MM.1S (cell line): ENCODE results near the gene DNAJC17.

Experiments used
- DNase-seq: peaks from one replicate; pipeline ENCODE4 v3.0.0-alpha.2; 2015
- H2AFZ ChIP-seq: fragments of 300-600 bp; sonication (generic); 2 replicates; pipeline ENCODE4 v1.6.0; 2016; ENCODE audit warnings: antibody characterized with exemption, low read length
- H3F3A ChIP-seq: fragments of 300-600 bp; sonication (generic); 2 replicates; pipeline ENCODE4 v1.6.1; 2016; ENCODE audit warnings: mild to moderate bottlenecking, antibody characterized with exemption, low read length, moderate library complexity, mixed read lengths; ENCODE audit not compliant: insufficient read depth
- H3K27ac ChIP-seq: fragments of 300-600 bp; sonication (generic); 2 replicates; pipeline ENCODE4 v1.5.1; 2016; ENCODE audit warnings: mild to moderate bottlenecking, low read length
- H3K27me3 ChIP-seq: fragments of 300-600 bp; sonication (generic); replicated peaks from 2 replicates; pipeline ENCODE4 v1.6.0; 2016; ENCODE audit warnings: low read length; ENCODE audit not compliant: insufficient read depth
- H3K36me3 ChIP-seq: fragments of 300-600 bp; sonication (generic); replicated peaks from 2 replicates; pipeline ENCODE4 v1.6.1; 2016; ENCODE audit warnings: mild to moderate bottlenecking, low read length, mixed read lengths; ENCODE audit not compliant: insufficient read depth
- H3K4me1 ChIP-seq: fragments of 300-600 bp; sonication (generic); 2 replicates; pipeline ENCODE4 v1.6.1; 2016; ENCODE audit warnings: low read length, mixed read lengths
- H3K4me2 ChIP-seq: fragments of 300-600 bp; sonication (generic); 2 replicates; pipeline ENCODE4 v1.6.0; 2016; ENCODE audit warnings: low read depth, low read length
- H3K4me3 ChIP-seq: fragments of 300-600 bp; sonication (generic); 2 replicates; pipeline ENCODE4 v1.5.1; 2016; ENCODE audit warnings: low read length, mixed read lengths
- H3K79me2 ChIP-seq: fragments of 300-600 bp; sonication (generic); 2 replicates; pipeline ENCODE4 v1.6.1; 2016; ENCODE audit warnings: mixed run types, low read length, mixed read lengths
- H3K9ac ChIP-seq: fragments of 300-600 bp; sonication (generic); 2 replicates; pipeline ENCODE4 v1.6.1; 2016; ENCODE audit warnings: low read length, mixed read lengths
- H3K9me2 ChIP-seq: fragments of 300-600 bp; sonication (generic); replicated peaks from 2 replicates; pipeline ENCODE4 v1.6.1; 2016; ENCODE audit warnings: mild to moderate bottlenecking, low read length, mixed read lengths; ENCODE audit not compliant: insufficient read depth
- H3K9me3 ChIP-seq: fragments of 300-600 bp; sonication (generic); replicated peaks from 2 replicates; pipeline ENCODE4 v1.6.1; 2016; ENCODE audit warnings: mild to moderate bottlenecking, low read length, mixed read lengths; ENCODE audit not compliant: insufficient read depth
- H4K20me1 ChIP-seq: fragments of 300-600 bp; sonication (generic); 2 replicates; pipeline ENCODE4 v1.6.1; 2016; ENCODE audit warnings: mild to moderate bottlenecking, low read length, moderate library complexity, mixed read lengths; ENCODE audit not compliant: insufficient read depth
- EZH2 ChIP-seq: fragments of 300-600 bp; sonication (generic); optimal IDR thresholded peaks from 2 replicates; pipeline ENCODE3; 2017; ENCODE audit warnings: low read depth, mild to moderate bottlenecking, antibody characterized with exemption, low read length, mixed read lengths
- EZH2phosphoT487 ChIP-seq: fragments of 300-600 bp; sonication (generic); IDR thresholded peaks from 2 replicates; pipeline ENCODE4 v1.6.1; 2018; ENCODE audit warnings: antibody characterized with exemption, low read length
- TF ChIP-seq, protein P1 (sequence below): fragments of 300-600 bp; sonication (generic); IDR thresholded peaks from 2 replicates; pipeline ENCODE4 v1.5.1; 2016; ENCODE audit warnings: antibody characterized with exemption, low read length, mixed read lengths

The DNAJC17 gene

DNA sequence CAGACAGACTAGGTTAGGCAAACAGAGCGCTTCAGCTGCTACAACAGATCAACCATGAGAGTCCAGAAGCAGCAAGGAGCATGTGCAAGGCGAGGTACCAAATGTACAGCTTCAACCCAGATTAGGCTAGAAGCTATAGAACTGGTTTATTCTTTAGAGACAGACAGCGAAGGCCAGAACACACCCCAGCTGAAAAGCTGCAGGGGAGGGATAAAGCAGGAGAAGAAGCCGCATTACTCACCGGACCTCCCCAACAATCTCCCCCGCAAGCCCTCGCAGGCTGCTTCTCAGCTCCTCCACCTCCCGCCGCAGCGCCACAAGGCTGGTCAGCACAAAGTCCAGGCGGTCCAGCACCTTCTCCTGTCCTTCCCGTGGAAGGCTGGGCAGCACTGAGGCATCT is 55.5 kb downstream of the DNAJC17 start:
- no peak overlapping the region for H3K4me2 ChIP-seq
- no peak overlapping the region for H3K4me3 ChIP-seq
- DNase-seq, result no peak
- no peaks in the 10 kb centered on the region for H3K9me3 ChIP-seq
- no peak overlapping the region for H3K27ac ChIP-seq
- peaks cover 13% of the 10 kb centered on the region for H4K20me1 ChIP-seq
- peaks cover 43% of the 10 kb centered on the region for H3K79me2 ChIP-seq
- H3K4me1 ChIP-seq, result peaks cover 13% of the 10 kb centered on the region
- H3F3A ChIP-seq, result peaks cover 17% of the 10 kb centered on the region
- H3K27me3 ChIP-seq, result no peaks in the 10 kb centered on the region
- no peak overlapping the region for H3K9ac ChIP-seq
- TF ChIP-seq EZH2phosphoT487, result no peak
- TF ChIP-seq EZH2, result no peak
- TF ChIP-seq, protein P1, sequence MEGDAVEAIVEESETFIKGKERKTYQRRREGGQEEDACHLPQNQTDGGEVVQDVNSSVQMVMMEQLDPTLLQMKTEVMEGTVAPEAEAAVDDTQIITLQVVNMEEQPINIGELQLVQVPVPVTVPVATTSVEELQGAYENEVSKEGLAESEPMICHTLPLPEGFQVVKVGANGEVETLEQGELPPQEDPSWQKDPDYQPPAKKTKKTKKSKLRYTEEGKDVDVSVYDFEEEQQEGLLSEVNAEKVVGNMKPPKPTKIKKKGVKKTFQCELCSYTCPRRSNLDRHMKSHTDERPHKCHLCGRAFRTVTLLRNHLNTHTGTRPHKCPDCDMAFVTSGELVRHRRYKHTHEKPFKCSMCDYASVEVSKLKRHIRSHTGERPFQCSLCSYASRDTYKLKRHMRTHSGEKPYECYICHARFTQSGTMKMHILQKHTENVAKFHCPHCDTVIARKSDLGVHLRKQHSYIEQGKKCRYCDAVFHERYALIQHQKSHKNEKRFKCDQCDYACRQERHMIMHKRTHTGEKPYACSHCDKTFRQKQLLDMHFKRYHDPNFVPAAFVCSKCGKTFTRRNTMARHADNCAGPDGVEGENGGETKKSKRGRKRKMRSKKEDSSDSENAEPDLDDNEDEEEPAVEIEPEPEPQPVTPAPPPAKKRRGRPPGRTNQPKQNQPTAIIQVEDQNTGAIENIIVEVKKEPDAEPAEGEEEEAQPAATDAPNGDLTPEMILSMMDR, result no peak
- H3K36me3 ChIP-seq, result peaks cover 10% of the 10 kb centered on the region
- H3K9me2 ChIP-seq, result no peaks in the 10 kb centered on the region
- H2AFZ ChIP-seq, result no peak overlapping the region

DNA sequence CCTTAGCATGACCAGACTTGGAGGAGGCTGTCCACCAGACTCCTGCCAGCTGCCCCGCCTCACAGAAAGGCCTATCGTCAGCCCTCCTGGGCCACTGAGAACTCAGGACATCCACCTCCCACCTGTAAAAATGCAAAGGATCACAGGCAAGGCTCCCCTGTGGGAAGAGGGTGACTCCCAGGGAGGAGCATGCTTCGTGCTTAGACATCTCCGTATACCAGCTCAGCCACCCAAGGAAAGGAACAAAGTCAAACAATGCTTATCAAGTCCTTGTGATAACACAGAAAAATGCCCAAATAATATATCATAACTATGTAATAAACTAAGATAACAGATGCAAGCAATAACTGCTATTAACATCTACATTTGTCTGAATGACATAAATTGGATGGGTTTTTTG is 56.4 kb downstream of the DNAJC17 start:
- DNase-seq, result no peak
- H3K27ac ChIP-seq, result no peak overlapping the region
- peaks cover 13% of the 10 kb centered on the region for H4K20me1 ChIP-seq
- H3K9me3 ChIP-seq, result no peaks in the 10 kb centered on the region
- H3K9me2 ChIP-seq, result no peaks in the 10 kb centered on the region
- no peak overlapping the region for H3K4me2 ChIP-seq
- no peak overlapping the region for H3K4me3 ChIP-seq
- H3K9ac ChIP-seq, result no peak overlapping the region
- H3K27me3 ChIP-seq, result no peaks in the 10 kb centered on the region
- H3K4me1 ChIP-seq, result peaks cover 15% of the 10 kb centered on the region
- peaks cover 21% of the 10 kb centered on the region for H3F3A ChIP-seq
- TF ChIP-seq, protein P1, result no peak
- TF ChIP-seq EZH2phosphoT487 (no peak), EZH2 (no peak)
- H2AFZ ChIP-seq, result no peak overlapping the region
- peaks cover 10% of the 10 kb centered on the region for H3K36me3 ChIP-seq
- H3K79me2 ChIP-seq, result peaks cover 45% of the 10 kb centered on the region

DNA sequence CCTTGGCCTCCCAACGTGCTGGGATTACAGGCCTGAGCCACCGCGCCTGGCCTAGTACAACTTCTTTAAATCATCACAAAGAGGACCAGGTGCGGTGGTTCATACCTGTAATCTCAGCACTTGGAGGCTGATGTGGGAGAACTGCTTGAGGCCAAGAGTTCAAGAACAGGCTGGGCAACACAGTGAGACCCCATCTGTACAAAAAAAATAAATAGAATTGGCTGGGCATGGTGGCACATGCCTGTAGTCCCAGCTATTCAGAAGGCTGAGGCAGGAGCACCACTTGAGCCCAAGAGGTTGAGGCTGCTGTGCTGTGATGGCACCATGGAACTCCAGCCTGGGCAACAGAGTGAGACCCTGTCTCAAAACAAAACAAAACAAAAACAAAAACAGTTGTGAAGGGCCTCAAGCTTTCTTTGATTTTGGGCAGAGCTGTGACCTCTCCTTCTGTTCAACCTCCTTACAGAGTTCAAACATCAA is 58.1 kb downstream of the DNAJC17 start:
- peaks cover 10% of the 10 kb centered on the region for H3K36me3 ChIP-seq
- no peak overlapping the region for H2AFZ ChIP-seq
- H3K79me2 ChIP-seq, result peaks cover 50% of the 10 kb centered on the region
- no peaks in the 10 kb centered on the region for H3K9me3 ChIP-seq
- H4K20me1 ChIP-seq, result peaks cover 13% of the 10 kb centered on the region
- no peak overlapping the region for H3K9ac ChIP-seq
- no peak for DNase-seq
- TF ChIP-seq EZH2phosphoT487 (no peak), EZH2 (no peak)
- TF ChIP-seq, protein P1, result no peak
- no peaks in the 10 kb centered on the region for H3K27me3 ChIP-seq
- no peak overlapping the region for H3K4me3 ChIP-seq
- H3K27ac ChIP-seq, result no peak overlapping the region
- peaks cover 30% of the 10 kb centered on the region for H3K4me1 ChIP-seq
- peaks cover 24% of the 10 kb centered on the region for H3F3A ChIP-seq
- no peaks in the 10 kb centered on the region for H3K9me2 ChIP-seq
- no peak overlapping the region for H3K4me2 ChIP-seq
